H9 (cell line): ENCODE measurements around the gene PSMG2. TPM values are rescaled to one million over a fixed set of nuclear protein-coding genes. Genes with fewer than 3 reads are reported as not detected.

Experiments used
- DNase-seq: peaks from one replicate; pipeline ENCODE4 v3.0.0-alpha.2; 2017
- H2AFZ ChIP-seq: one replicate; pipeline ENCODE4 v1.6.1; 2013; ENCODE audit warnings: mild to moderate bottlenecking, low read length, control low read depth, moderate library complexity
- H2AK5ac ChIP-seq: 2 replicates; pipeline ENCODE4 v1.6.1; 2013; ENCODE audit warnings: low read length, control low read depth, mixed read lengths; ENCODE audit not compliant: insufficient read length
- H2BK120ac ChIP-seq: one replicate; pipeline ENCODE4 v1.6.1; 2013; ENCODE audit warnings: low read depth, mild to moderate bottlenecking, low read length, control low read depth, inconsistent platforms; ENCODE audit not compliant: poor library complexity, severe bottlenecking
- H2BK12ac ChIP-seq: 2 replicates; pipeline ENCODE4 v1.6.1; 2013; ENCODE audit warnings: low read length, control low read depth, mixed read lengths, low read depth; ENCODE audit not compliant: insufficient read length
- H2BK15ac ChIP-seq: 2 replicates; pipeline ENCODE4 v1.6.1; 2013; ENCODE audit warnings: low read depth, low read length, control low read depth
- H2BK20ac ChIP-seq: one replicate; pipeline ENCODE4 v1.6.1; 2013; ENCODE audit warnings: low read depth, mild to moderate bottlenecking, low read length, control low read depth, inconsistent platforms; ENCODE audit not compliant: poor library complexity, severe bottlenecking
- H2BK5ac ChIP-seq: 2 replicates; pipeline ENCODE4 v1.6.1; 2013; ENCODE audit warnings: low read length, control low read depth, mixed read lengths; ENCODE audit not compliant: insufficient read length
- H3K14ac ChIP-seq: 2 replicates; pipeline ENCODE4 v1.6.1; 2013; ENCODE audit warnings: low read length, control low read depth; ENCODE audit not compliant: insufficient read depth
- H3K18ac ChIP-seq: 2 replicates; pipeline ENCODE4 v1.6.1; 2013; ENCODE audit warnings: low read depth, mild to moderate bottlenecking, mixed read lengths, low read length, control low read depth; ENCODE audit not compliant: insufficient read length
- H3K23ac ChIP-seq: 2 replicates; pipeline ENCODE4 v1.6.1; 2013; ENCODE audit warnings: low read length, control low read depth, mixed read lengths, low read depth; ENCODE audit not compliant: insufficient read length
- H3K23me2 ChIP-seq: 2 replicates; pipeline ENCODE4 v1.6.1; 2013; ENCODE audit warnings: low read depth, mild to moderate bottlenecking, mixed read lengths, low read length, control low read depth; ENCODE audit not compliant: insufficient read length, poor library complexity, severe bottlenecking
- H3K27ac ChIP-seq: 2 replicates; pipeline ENCODE4 v1.5.1; 2013; ENCODE audit warnings: low read length, control low read depth, mixed read lengths, low read depth; ENCODE audit not compliant: insufficient read length
- H3K27me3 ChIP-seq: 2 replicates; pipeline ENCODE4 v1.6.1; 2013; ENCODE audit warnings: low read length, control low read depth, inconsistent platforms; ENCODE audit not compliant: insufficient read depth
- H3K4ac ChIP-seq: 2 replicates; pipeline ENCODE4 v1.6.1; 2013; ENCODE audit warnings: low read depth, mild to moderate bottlenecking, control low read depth, inconsistent platforms, low read length, moderate library complexity
- H3K4me1 ChIP-seq: 2 replicates; pipeline ENCODE4 v1.6.1; 2013; ENCODE audit warnings: low read length, control low read depth, inconsistent platforms; ENCODE audit not compliant: insufficient read depth
- H3K4me2 ChIP-seq: 2 replicates; pipeline ENCODE4 v1.6.1; 2013; ENCODE audit warnings: low read length, control low read depth, mixed read lengths; ENCODE audit not compliant: insufficient read length, insufficient read depth
- H3K56ac ChIP-seq: 2 replicates; pipeline ENCODE4 v1.6.1; 2013; ENCODE audit warnings: low read depth, mild to moderate bottlenecking, mixed read lengths, low read length, control low read depth; ENCODE audit not compliant: insufficient read length
- H3K79me1 ChIP-seq: 2 replicates; pipeline ENCODE4 v1.6.1; 2013; ENCODE audit warnings: low read depth, mild to moderate bottlenecking, moderate library complexity, low read length, control low read depth, inconsistent platforms; ENCODE audit not compliant: insufficient read depth, poor library complexity, severe bottlenecking
- H3K79me2 ChIP-seq: 2 replicates; pipeline ENCODE4 v1.6.1; 2013; ENCODE audit warnings: low read length, control low read depth, inconsistent platforms; ENCODE audit not compliant: insufficient read depth
- H3K9ac ChIP-seq: 2 replicates; pipeline ENCODE4 v1.6.1; 2013; ENCODE audit warnings: low read length, control low read depth, mixed read lengths; ENCODE audit not compliant: insufficient read length; ENCODE audit errors: extremely low read depth
- H3K9me3 ChIP-seq: one replicate; pipeline ENCODE4 v1.6.1; 2013; ENCODE audit warnings: low read depth, low read length, inconsistent platforms; ENCODE audit not compliant: control insufficient read depth
- H3T11ph ChIP-seq: one replicate; pipeline ENCODE4 v1.6.1; 2013; ENCODE audit warnings: mild to moderate bottlenecking, low read length, control low read depth, inconsistent platforms
- H4K20me1 ChIP-seq: one replicate; pipeline ENCODE4 v1.6.1; 2013; ENCODE audit not compliant: control insufficient read depth, insufficient read length, insufficient read depth
- H4K5ac ChIP-seq: 2 replicates; pipeline ENCODE4 v1.6.1; 2013; ENCODE audit warnings: low read depth, mild to moderate bottlenecking, mixed read lengths, low read length, control low read depth; ENCODE audit not compliant: insufficient read length
- H4K8ac ChIP-seq: replicated peaks from 2 replicates; pipeline ENCODE4 v1.6.1; 2013; ENCODE audit warnings: low read length, control low read depth, mixed read lengths, low read depth; ENCODE audit not compliant: insufficient read length
- H4K91ac ChIP-seq: 2 replicates; pipeline ENCODE4 v1.6.1; 2013; ENCODE audit warnings: low read depth, mild to moderate bottlenecking, moderate library complexity, mixed read lengths, low read length, control low read depth; ENCODE audit not compliant: insufficient read length
- H3K27ac Mint-ChIP-seq, 3 experiments: 2 replicates in 2 of 3; 3 replicates in 1 of 3; pipeline ENCODE4 v1.8.0; 2020 to 2021; ENCODE audit warnings: mixed read lengths in 3 of 3, mild to moderate bottlenecking in 1 of 3, moderate library complexity in 1 of 3
- H3K27me3 Mint-ChIP-seq: 2 replicates; pipeline ENCODE4 v1.8.0; 2021; ENCODE audit warnings: low read depth, mild to moderate bottlenecking, moderate library complexity, mixed read lengths
- H3K36me3 Mint-ChIP-seq, 3 experiments: 2 replicates in 2 of 3; 3 replicates in 1 of 3; pipeline ENCODE4 v1.8.0; 2020 to 2021; ENCODE audit warnings: low read depth in 3 of 3, mixed read lengths in 3 of 3; ENCODE audit not compliant: insufficient read depth in 1 of 3
- H3K4me1 Mint-ChIP-seq, 2 experiments: 2 replicates each; pipeline ENCODE4 v1.8.0; 2020; ENCODE audit warnings: mixed read lengths in 2 of 2
- H3K4me3 Mint-ChIP-seq, 2 experiments: 2 replicates in 1 of 2; 3 replicates in 1 of 2; pipeline ENCODE4 v1.8.0; 2020 to 2021; ENCODE audit warnings: mild to moderate bottlenecking in 2 of 2, mixed read lengths in 2 of 2, moderate library complexity in 1 of 2
- H3K9me3 Mint-ChIP-seq, 2 experiments: 2 replicates in 1 of 2; 3 replicates in 1 of 2; pipeline ENCODE4 v1.8.0; 2020; ENCODE audit warnings: mild to moderate bottlenecking in 2 of 2, mixed read lengths in 2 of 2, moderate library complexity in 1 of 2
- WGBS: extraction: QIAGEN DNeasy Blood & Tissue Kit; methylation state at CpG from one replicate; pipeline ENCODE4 v1.1.7; 2013; ENCODE audit warnings: missing lambda C conversion rate, low lambda C conversion rate, mixed read lengths; ENCODE audit not compliant: insufficient read length; ENCODE audit errors: extremely low coverage; 5-methylcytosine and 5-hydroxymethylcytosine counted together
- total RNA-seq: library from RNA; stranded (reverse); gene quantifications from 2 replicates; pipeline ENCODE4 v1.2.1, GENCODE V29; 2021
- TF ChIP-seq, protein P1 (sequence below): fragments of 200-600 bp; sonication (generic); conservative IDR thresholded peaks from 3 replicates; pipeline ENCODE4 v1.8.0; 2021; ENCODE audit warnings: antibody characterized with exemption, mild to moderate bottlenecking

Gene PSMG2
- total RNA-seq, 1 experiment from 2014 or later: 72.2 TPM

- H3T11ph ChIP-seq: no peak overlapping the region
- Mint-ChIP-seq H3K4me3 (no peak overlapping the region), H3K4me1 (peaks cover 4 to 11% of the 10 kb centered on the region in 2 experiments), H3K27me3 (no peaks in the 10 kb centered on the region), H3K9me3 (no peaks in the 10 kb centered on the region), H3K27ac (no peak overlapping the region), H3K36me3 (no peaks in the 10 kb centered on the region; a peak in 1 of 7 replicates)
- H2BK120ac ChIP-seq: no peak overlapping the region
- H3K9ac ChIP-seq: no peak overlapping the region
- H2BK5ac ChIP-seq: no peak overlapping the region
- H3K4me2 ChIP-seq: no peak overlapping the region
- H3K56ac ChIP-seq: no peak overlapping the region
- H2BK20ac ChIP-seq: no peak overlapping the region
- no peak overlapping the region for H2BK12ac ChIP-seq
- no peaks in the 10 kb centered on the region for H3K79me2 ChIP-seq
- H3K23me2 ChIP-seq: no peaks in the 10 kb centered on the region
- no peaks in the 10 kb centered on the region for H3K4me1 ChIP-seq
- no peak overlapping the region for H3K18ac ChIP-seq
- H2AFZ ChIP-seq: no peak overlapping the region
- H3K23ac ChIP-seq: no peak overlapping the region
- H3K9me3 ChIP-seq: no peaks in the 10 kb centered on the region
- H3K79me1 ChIP-seq: no peaks in the 10 kb centered on the region
- H3K27ac ChIP-seq: no peak overlapping the region
- no peak overlapping the region for H4K8ac ChIP-seq
- no peak overlapping the region for H3K14ac ChIP-seq
- no peak overlapping the region for H3K4ac ChIP-seq
- TF ChIP-seq, protein P1, sequence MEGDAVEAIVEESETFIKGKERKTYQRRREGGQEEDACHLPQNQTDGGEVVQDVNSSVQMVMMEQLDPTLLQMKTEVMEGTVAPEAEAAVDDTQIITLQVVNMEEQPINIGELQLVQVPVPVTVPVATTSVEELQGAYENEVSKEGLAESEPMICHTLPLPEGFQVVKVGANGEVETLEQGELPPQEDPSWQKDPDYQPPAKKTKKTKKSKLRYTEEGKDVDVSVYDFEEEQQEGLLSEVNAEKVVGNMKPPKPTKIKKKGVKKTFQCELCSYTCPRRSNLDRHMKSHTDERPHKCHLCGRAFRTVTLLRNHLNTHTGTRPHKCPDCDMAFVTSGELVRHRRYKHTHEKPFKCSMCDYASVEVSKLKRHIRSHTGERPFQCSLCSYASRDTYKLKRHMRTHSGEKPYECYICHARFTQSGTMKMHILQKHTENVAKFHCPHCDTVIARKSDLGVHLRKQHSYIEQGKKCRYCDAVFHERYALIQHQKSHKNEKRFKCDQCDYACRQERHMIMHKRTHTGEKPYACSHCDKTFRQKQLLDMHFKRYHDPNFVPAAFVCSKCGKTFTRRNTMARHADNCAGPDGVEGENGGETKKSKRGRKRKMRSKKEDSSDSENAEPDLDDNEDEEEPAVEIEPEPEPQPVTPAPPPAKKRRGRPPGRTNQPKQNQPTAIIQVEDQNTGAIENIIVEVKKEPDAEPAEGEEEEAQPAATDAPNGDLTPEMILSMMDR: no peak
- no peaks in the 10 kb centered on the region for H4K20me1 ChIP-seq
- no peak overlapping the region for H4K5ac ChIP-seq
- H3K27me3 ChIP-seq: no peaks in the 10 kb centered on the region
- WGBS: no CpG with 5 or more reads among the region's 9 CpGs
- H4K91ac ChIP-seq: no peak overlapping the region
- no peak overlapping the region for H2BK15ac ChIP-seq
- no peak overlapping the region for H2AK5ac ChIP-seq
- DNase-seq: no peak
Observed at GRCh38 chr18:12767580-12768155, 64.8 kb downstream of the PSMG2 start.
